Fibroblast of villous mesenchyme (primary cell): ENCODE data around the gene GCNT4. TPM values are rescaled to one million over a fixed set of nuclear protein-coding genes. Genes with fewer than 3 reads are reported as not detected.
A peak's percentile ranks its signal among the peaks of the same experiment; 100 is the strongest.
"Not testable (repeated sequence)": the region's sequence is repeated elsewhere in the genome, so short reads cannot be mapped to it uniquely, and the experiment has no call there.

ENCODE experiments used
- DNase-seq: peaks from one replicate; pipeline ENCODE4 v3.0.0-alpha.2; 2010; ENCODE audit warnings: low read depth
- H3K4me3 ChIP-seq: 2 replicates; pipeline ENCODE4 v1.5.1; 2011; ENCODE audit warnings: low read depth, mild to moderate bottlenecking, low read length
- CTCF ChIP-seq: IDR thresholded peaks from 2 replicates; pipeline ENCODE4 v1.5.1; 2012; ENCODE audit warnings: low read depth, mild to moderate bottlenecking, low read length; ENCODE audit not compliant: insufficient read depth
- total RNA-seq: library from RNA; depleted of rRNA; stranded (reverse); fragments of >200 nt; gene quantifications from 2 replicates; pipeline ENCODE4 v1.2.3, GENCODE V29; 2012

The GCNT4 gene, protein sequence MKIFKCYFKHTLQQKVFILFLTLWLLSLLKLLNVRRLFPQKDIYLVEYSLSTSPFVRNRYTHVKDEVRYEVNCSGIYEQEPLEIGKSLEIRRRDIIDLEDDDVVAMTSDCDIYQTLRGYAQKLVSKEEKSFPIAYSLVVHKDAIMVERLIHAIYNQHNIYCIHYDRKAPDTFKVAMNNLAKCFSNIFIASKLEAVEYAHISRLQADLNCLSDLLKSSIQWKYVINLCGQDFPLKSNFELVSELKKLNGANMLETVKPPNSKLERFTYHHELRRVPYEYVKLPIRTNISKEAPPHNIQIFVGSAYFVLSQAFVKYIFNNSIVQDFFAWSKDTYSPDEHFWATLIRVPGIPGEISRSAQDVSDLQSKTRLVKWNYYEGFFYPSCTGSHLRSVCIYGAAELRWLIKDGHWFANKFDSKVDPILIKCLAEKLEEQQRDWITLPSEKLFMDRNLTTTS
- 10.6 and 46.2 TPM in 2 replicates for total RNA-seq

DNA sequence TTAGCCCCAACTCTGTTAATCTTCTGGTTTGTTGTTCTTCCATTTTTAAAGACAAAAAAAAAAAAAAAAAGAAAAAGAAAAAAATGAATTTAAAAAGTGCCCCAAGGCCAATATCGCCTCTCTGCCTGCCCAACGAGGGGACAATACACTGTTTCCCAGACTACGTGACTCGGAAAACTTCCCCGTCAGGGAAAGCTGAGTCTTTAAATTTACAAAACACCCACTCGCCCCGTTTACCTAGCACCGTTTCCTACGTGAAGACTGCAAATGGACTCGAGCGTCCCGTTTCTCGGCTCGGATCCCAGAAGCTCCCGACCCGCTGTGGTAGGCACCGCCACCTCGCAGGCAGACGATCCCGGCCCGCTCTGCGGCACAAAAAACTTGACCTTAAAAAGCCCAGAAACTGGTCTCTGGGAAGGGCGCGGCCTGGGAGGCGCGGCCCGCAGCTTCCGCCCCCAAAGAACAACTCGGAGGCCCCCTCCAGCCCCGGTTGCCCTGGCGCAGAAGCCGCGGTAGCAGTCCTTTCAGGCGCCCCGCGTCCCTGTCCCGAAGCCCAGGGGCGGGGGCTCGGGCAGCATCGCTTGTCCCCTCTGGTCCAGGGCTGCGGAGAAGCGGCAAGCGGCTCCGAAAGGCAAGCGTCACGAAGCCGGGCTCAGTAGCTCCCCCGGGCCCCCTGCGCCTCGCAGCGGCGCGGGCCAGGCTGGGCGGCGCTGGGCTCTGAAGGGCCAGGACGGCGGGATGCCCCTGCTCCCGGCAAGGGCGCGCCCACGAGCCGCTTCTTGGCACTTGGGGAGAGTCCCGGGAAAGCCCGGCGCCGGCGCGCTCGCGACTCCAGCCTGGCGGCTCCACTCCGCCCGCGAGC, at the start of gene GCNT4:
Gene GCNT4 (minus strand): TSS at position 367 of the 862 bp plus-strand sequence. CDS start 22,521 bp downstream, outside the sequence.
- peak; percentile 53 for DNase-seq
- TF ChIP-seq CTCF, result no peak
- H3K4me3 ChIP-seq, result peak within 1 kb of the TSS; percentile 67

- not testable (repeated sequence) for H3K4me3 ChIP-seq
- DNase-seq, result peak; percentile 47
These were observed 43.6 kb upstream of the GCNT4 start for GRCh38 chr5:75095956-75096355.

DNA sequence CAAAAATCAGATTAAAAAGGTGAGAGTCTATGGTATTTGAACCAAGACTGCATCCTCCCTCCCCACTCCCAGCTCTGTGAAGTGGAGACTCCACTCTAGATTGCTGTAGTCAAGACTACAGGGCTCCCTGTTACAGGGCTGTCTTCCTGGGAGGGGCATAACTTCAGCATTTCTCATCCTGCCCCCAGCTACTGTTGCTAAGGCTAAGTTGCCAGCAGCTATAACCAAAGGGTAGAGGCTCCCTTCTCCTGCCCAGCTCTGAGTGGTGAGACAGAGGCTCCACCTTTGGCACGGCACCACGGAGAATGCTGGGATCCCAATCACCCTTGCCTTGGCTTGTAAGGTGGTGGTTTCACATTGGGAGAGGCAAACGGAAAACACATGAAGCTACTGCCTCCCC, 39.2 kb upstream of the GCNT4 start:
- no peak overlapping the region for H3K4me3 ChIP-seq
- DNase-seq, result no peak
- TF ChIP-seq CTCF, result no peak

- no peak for DNase-seq
- no peak overlapping the region for H3K4me3 ChIP-seq
- TF ChIP-seq CTCF, result no peak
These were observed 37.3 kb upstream of the GCNT4 start for GRCh38 chr5:75089662-75090061.

DNA sequence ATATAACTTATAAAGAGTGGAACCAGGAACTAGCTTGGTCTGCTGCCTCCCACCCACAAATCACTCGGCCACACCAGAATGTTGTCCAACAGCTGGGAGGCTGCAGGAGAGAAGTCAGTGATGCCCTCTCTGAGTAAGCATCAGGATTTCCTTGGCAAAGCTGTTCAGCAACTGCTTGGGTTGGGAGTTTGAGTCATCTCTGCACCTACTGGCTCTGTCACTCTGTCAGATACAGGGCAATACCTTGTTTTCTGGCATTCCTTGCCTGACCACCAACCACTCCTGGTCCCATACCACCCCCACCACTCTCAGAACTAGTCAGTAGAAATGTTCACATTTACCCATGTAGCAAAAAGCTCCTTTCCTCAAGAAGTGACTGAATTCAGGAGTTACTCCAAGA, 36.8 kb upstream of the GCNT4 start:
- no peak for TF ChIP-seq CTCF
- DNase-seq, result no peak

DNA sequence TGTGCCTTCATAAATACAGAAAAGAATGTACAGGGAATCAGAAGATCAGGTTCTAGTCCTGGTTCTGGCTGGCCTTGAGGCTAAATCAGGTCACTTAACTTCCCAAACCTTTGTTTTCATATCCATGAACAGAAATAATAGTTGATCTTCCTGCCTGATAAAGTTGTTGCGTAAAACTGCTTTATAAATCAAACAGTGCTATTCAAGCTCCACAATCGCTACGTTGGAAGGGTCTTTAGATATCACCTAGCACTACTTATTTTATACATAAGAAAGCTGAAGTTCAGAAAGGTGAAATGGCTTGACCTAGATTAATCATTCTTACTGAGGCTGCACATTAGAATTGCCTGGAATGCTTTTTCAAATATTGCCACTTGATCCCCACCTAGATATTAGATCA, 36.3 kb upstream of the GCNT4 start:
- no peak for TF ChIP-seq CTCF
- no peak overlapping the region for H3K4me3 ChIP-seq
- DNase-seq, result no peak

More for the DNA sequence above, 36.8 kb upstream of the GCNT4 start:
- H3K4me3 ChIP-seq, result no peak overlapping the region

GRCh38 chr5:75081510-75081909, 29.2 kb upstream of the GCNT4 start:
- no peak for TF ChIP-seq CTCF
- no peak for DNase-seq
- H3K4me3 ChIP-seq, result no peak overlapping the region

DNA sequence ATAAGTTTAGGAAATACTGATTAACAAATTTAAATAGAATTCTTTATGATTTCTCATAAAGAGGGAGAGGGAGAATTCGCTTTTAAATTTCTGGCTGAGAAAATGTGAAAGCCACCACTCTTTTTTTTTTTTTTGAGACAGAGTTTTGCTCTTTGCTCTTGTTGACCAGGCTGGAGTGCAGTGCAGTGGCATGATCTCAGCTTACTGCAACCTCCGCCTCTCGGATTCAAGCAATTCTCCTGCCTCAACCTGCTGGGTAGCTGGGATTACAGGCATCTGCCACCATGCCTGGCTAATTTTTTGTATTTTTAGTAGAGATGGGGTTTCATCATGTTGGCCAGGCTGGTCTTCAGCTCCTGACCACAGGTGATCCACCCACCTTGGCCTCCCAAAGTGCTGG, 27.0 kb upstream of the GCNT4 start:
- not testable (repeated sequence) for H3K4me3 ChIP-seq

More for the DNA sequence above, 27.0 kb upstream of the GCNT4 start:
- not testable (repeated sequence) for DNase-seq
